HUES6 (cell line): ENCODE data around the gene CERS6.
"Not testable (repeated sequence)": the region's sequence is repeated elsewhere in the genome, so short reads cannot be mapped to it uniquely, and the experiment has no call there.

Source experiments
- H3K27ac ChIP-seq: 2 replicates; pipeline ENCODE4 v1.7.0; 2013; ENCODE audit warnings: low read depth, mild to moderate bottlenecking, low read length, inconsistent platforms
- H3K27me3 ChIP-seq: 2 replicates; pipeline ENCODE4 v1.6.1; 2013; ENCODE audit warnings: low read length; ENCODE audit not compliant: control insufficient read depth, insufficient read depth
- H3K36me3 ChIP-seq: 2 replicates; pipeline ENCODE4 v1.6.1; 2013; ENCODE audit warnings: low read length; ENCODE audit not compliant: control insufficient read depth, insufficient read depth
- H3K4me1 ChIP-seq: 2 replicates; pipeline ENCODE4 v1.6.1; 2013; ENCODE audit warnings: low read length; ENCODE audit not compliant: control insufficient read depth, insufficient read depth
- H3K4me3 ChIP-seq: 2 replicates; pipeline ENCODE4 v1.5.1; 2013; ENCODE audit warnings: low read depth, low read length
- H3K9ac ChIP-seq: one replicate; pipeline ENCODE4 v1.6.1; 2013; ENCODE audit warnings: mild to moderate bottlenecking, low read length
- H3K9me3 ChIP-seq: 2 replicates; pipeline ENCODE4 v1.6.1; 2013; ENCODE audit warnings: low read depth, low read length; ENCODE audit not compliant: control insufficient read depth, insufficient read depth

The CERS6 gene

GRCh38 chr2:168642873-168643272, 186.8 kb downstream of the CERS6 start:
- H3K9ac ChIP-seq = no peak overlapping the region
- no peak overlapping the region for H3K4me3 ChIP-seq
- no peaks in the 10 kb centered on the region for H3K36me3 ChIP-seq
- H3K4me1 ChIP-seq = peaks cover 25% of the 10 kb centered on the region
- H3K27me3 ChIP-seq = no peaks in the 10 kb centered on the region
- H3K27ac ChIP-seq = no peak overlapping the region
- H3K9me3 ChIP-seq = peaks cover 2% of the 10 kb centered on the region; the same call in 1 of the 2 replicates

- H3K9me3 ChIP-seq = peaks cover 2% of the 10 kb centered on the region; the same call in 1 of the 2 replicates
- H3K9ac ChIP-seq = no peak overlapping the region
- H3K27me3 ChIP-seq = no peaks in the 10 kb centered on the region
- H3K27ac ChIP-seq = no peak overlapping the region
- peaks cover 20% of the 10 kb centered on the region for H3K4me1 ChIP-seq
- H3K36me3 ChIP-seq = no peaks in the 10 kb centered on the region
- no peak overlapping the region for H3K4me3 ChIP-seq
These were observed 187.9 kb downstream of the CERS6 start for GRCh38 chr2:168643979-168644378.

GRCh38 chr2:168645696-168646338, 189.7 kb downstream of the CERS6 start:
- H3K4me1 ChIP-seq = peaks cover 19% of the 10 kb centered on the region
- H3K4me3 ChIP-seq = no peak overlapping the region
- no peak overlapping the region for H3K27ac ChIP-seq
- no peaks in the 10 kb centered on the region for H3K27me3 ChIP-seq
- H3K9ac ChIP-seq = no peak overlapping the region
- H3K9me3 ChIP-seq = peaks cover 2% of the 10 kb centered on the region; the same call in 1 of the 2 replicates
- H3K36me3 ChIP-seq = no peaks in the 10 kb centered on the region

GRCh38 chr2:168649105-168649504, 193.0 kb downstream of the CERS6 start:
- peaks cover 24% of the 10 kb centered on the region for H3K4me1 ChIP-seq
- no peak overlapping the region for H3K27ac ChIP-seq
- H3K36me3 ChIP-seq = no peaks in the 10 kb centered on the region
- no peak overlapping the region for H3K9ac ChIP-seq
- no peaks in the 10 kb centered on the region for H3K27me3 ChIP-seq
- H3K4me3 ChIP-seq = no peak overlapping the region
- H3K9me3 ChIP-seq = no peaks in the 10 kb centered on the region

- Histone ChIP-seq H3K36me3 (no peaks in the 10 kb centered on the region), H3K9me3 (no peaks in the 10 kb centered on the region), H3K4me1 (peaks cover 24% of the 10 kb centered on the region), H3K4me3 (no peak overlapping the region), H3K9ac (no peak overlapping the region), H3K27me3 (no peaks in the 10 kb centered on the region), H3K27ac (no peak overlapping the region)
These were observed 193.5 kb downstream of the CERS6 start for GRCh38 chr2:168649562-168649961.

- H3K4me1 ChIP-seq = peaks cover 24% of the 10 kb centered on the region
- H3K4me3 ChIP-seq = no peak overlapping the region
- H3K9me3 ChIP-seq = no peaks in the 10 kb centered on the region
- no peaks in the 10 kb centered on the region for H3K36me3 ChIP-seq
- H3K27me3 ChIP-seq = no peaks in the 10 kb centered on the region
- no peak overlapping the region for H3K9ac ChIP-seq
- H3K27ac ChIP-seq = no peak overlapping the region
These were observed 194.1 kb downstream of the CERS6 start for GRCh38 chr2:168650139-168650538.

GRCh38 chr2:168650781-168651180, 194.7 kb downstream of the CERS6 start:
- no peaks in the 10 kb centered on the region for H3K9me3 ChIP-seq
- H3K4me3 ChIP-seq = no peak overlapping the region
- no peaks in the 10 kb centered on the region for H3K36me3 ChIP-seq
- no peak overlapping the region for H3K9ac ChIP-seq
- no peaks in the 10 kb centered on the region for H3K27me3 ChIP-seq
- H3K27ac ChIP-seq = no peak overlapping the region
- H3K4me1 ChIP-seq = peaks cover 24% of the 10 kb centered on the region

GRCh38 chr2:168652997-168653921, 197.2 kb downstream of the CERS6 start:
- Histone ChIP-seq H3K4me3 (no peak overlapping the region), H3K27ac (no peak overlapping the region), H3K9me3 (no peaks in the 10 kb centered on the region), H3K9ac (no peak overlapping the region), H3K4me1 (peaks cover 24% of the 10 kb centered on the region), H3K27me3 (no peaks in the 10 kb centered on the region), H3K36me3 (no peaks in the 10 kb centered on the region)

GRCh38 chr2:168654705-168655104, 198.6 kb downstream of the CERS6 start:
- Histone ChIP-seq H3K9me3 (no peaks in the 10 kb centered on the region), H3K4me1 (peaks cover 18% of the 10 kb centered on the region), H3K27ac (no peak overlapping the region), H3K9ac (no peak overlapping the region), H3K4me3 (no peak overlapping the region), H3K27me3 (no peaks in the 10 kb centered on the region), H3K36me3 (no peaks in the 10 kb centered on the region)

- H3K9me3 ChIP-seq = no peaks in the 10 kb centered on the region
- H3K36me3 ChIP-seq = no peaks in the 10 kb centered on the region
- no peak overlapping the region for H3K9ac ChIP-seq
- H3K27me3 ChIP-seq = no peaks in the 10 kb centered on the region
- H3K27ac ChIP-seq = no peak overlapping the region
- H3K4me1 ChIP-seq = peaks cover 18% of the 10 kb centered on the region
- H3K4me3 ChIP-seq = no peak overlapping the region
These were observed 199.1 kb downstream of the CERS6 start for GRCh38 chr2:168655207-168655606.

GRCh38 chr2:168657378-168657777, 201.3 kb downstream of the CERS6 start:
- peaks cover 38% of the 10 kb centered on the region for H3K4me1 ChIP-seq
- not testable (repeated sequence) for H3K27ac ChIP-seq, H3K9me3 ChIP-seq, H3K36me3 ChIP-seq, H3K9ac ChIP-seq, H3K27me3 ChIP-seq, H3K4me3 ChIP-seq
